Activated naive CD4-positive, alpha-beta T cell treated with anti-CD3 and anti-CD28 coated beads, Interleukin-2, amount 50 U/mL, for 24 hours (primary cell): ENCODE measurements around the gene SMTN.
A peak's percentile ranks its signal among the peaks of the same experiment; 100 is the strongest.
"Not testable (repeated sequence)": the region's sequence is repeated elsewhere in the genome, so short reads cannot be mapped to it uniquely, and the experiment has no call there.

ENCODE experiments used
- H3K27ac Mint-ChIP-seq: one replicate; pipeline ENCODE4 v1.8.0; 2021; ENCODE audit warnings: mild to moderate bottlenecking, mixed read lengths
- H3K27me3 Mint-ChIP-seq: one replicate; pipeline ENCODE4 v1.8.0; 2021; ENCODE audit warnings: mixed read lengths
- H3K36me3 Mint-ChIP-seq: one replicate; pipeline ENCODE4 v1.8.0; 2021; ENCODE audit warnings: mixed read lengths
- H3K4me1 Mint-ChIP-seq: one replicate; pipeline ENCODE4 v1.8.0; 2021; ENCODE audit warnings: mixed read lengths
- H3K4me3 Mint-ChIP-seq: one replicate; pipeline ENCODE4 v1.8.0; 2021; ENCODE audit warnings: mild to moderate bottlenecking, mixed read lengths
- H3K9me3 Mint-ChIP-seq: one replicate; pipeline ENCODE4 v1.8.0; 2021; ENCODE audit warnings: mixed read lengths

SMTN gene

DNA sequence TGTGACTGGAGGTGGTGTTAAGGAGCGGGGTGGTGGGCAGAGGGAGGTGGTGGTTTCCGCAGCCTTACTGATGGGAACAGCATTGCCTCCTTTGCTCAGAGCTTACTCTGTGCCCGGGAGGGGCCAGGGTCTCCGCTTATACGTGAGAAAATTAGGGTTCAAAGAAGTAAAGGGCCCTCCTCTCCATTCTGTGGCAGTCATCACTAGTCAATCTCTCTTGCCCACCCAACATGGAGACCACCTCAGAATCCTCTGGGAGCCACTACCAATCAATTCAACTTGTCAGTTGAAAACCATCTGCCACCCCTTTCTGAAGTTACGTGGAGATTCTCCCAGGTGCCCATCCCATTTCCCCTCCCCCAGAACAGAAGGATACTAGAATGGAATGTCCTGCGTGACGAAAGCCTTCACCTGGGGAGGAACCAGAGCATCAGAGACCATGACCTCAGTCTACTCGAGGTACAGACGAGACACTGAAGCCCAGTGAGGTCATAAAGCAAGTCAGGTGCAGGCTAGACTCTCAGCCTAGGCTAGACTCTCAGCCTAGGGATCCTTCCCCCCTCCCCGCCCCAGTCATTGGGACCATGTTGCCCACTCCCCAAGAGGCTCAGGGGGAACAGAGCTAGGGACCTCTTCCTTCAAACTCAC lies 24.3 kb downstream of the SMTN start:
- H3K9me3 Mint-ChIP-seq = no peaks in the 10 kb centered on the region
- no peak overlapping the region for H3K4me3 Mint-ChIP-seq
- H3K36me3 Mint-ChIP-seq = no peaks in the 10 kb centered on the region
- H3K27ac Mint-ChIP-seq = peak overlapping the region; percentile 31
- H3K4me1 Mint-ChIP-seq = peaks cover 23% of the 10 kb centered on the region
- no peaks in the 10 kb centered on the region for H3K27me3 Mint-ChIP-seq

DNA sequence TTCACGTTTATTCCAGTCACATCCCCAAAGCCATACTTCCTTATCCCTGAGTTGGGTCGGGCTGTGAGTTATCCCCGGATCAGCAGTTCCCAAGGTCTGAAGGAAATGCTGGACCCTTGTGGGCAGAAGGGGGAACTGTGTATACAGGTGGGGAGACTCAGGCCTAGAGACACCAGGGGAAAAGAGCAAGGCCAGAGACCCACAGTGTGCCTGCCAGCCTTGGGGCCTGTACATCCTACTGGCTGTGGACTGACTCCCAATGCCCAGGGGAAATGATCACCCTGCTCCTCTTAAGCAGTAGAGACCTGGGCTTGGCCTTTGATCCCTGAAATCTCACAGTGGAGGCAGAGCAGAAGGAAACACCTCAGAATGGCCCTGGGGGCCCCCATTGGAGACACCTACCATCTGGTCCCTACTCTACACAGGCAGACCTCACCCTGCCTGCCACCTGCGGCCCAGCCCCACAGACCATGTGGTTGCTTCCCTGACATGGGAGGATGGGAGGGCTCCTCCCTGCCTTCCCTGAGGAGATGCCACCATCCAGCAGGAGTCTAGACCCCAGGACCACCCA lies 25.0 kb downstream of the SMTN start:
- Mint-ChIP-seq H3K9me3 (no peaks in the 10 kb centered on the region), H3K4me1 (peaks cover 23% of the 10 kb centered on the region), H3K4me3 (peak overlapping the region; percentile 99)

DNA sequence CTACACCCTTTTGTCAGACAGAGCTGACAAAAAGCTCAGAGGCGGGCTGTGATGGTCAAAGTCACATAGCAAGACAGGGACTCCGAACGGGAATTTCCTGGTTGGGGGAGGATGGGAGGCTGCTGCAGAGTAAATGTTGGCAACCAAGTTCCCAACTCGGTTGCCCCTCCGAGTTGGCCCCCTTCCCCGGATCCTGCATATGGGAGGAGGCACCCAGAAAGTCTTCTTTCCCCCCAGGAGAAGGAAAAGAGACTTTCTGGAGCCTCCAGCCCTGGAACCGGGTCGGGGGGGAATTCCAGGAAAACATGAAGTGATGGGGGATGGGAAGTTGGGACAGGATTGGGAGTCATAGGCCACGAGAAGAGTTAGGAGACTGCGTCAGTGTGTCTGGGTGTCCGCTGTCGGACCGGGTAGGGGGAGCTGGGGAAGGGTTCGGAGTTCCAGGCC lies 25.6 kb downstream of the SMTN start:
- Mint-ChIP-seq H3K4me1 (peaks cover 23% of the 10 kb centered on the region), H3K27me3 (no peaks in the 10 kb centered on the region), H3K9me3 (no peaks in the 10 kb centered on the region), H3K4me3 (peak overlapping the region; percentile 99), H3K27ac (peak overlapping the region; percentile 62), H3K36me3 (no peaks in the 10 kb centered on the region)

More for the DNA sequence above, 25.0 kb downstream of the SMTN start:
- no peaks in the 10 kb centered on the region for H3K36me3 Mint-ChIP-seq
- H3K27ac Mint-ChIP-seq = peak overlapping the region; percentile 17
- no peaks in the 10 kb centered on the region for H3K27me3 Mint-ChIP-seq

DNA sequence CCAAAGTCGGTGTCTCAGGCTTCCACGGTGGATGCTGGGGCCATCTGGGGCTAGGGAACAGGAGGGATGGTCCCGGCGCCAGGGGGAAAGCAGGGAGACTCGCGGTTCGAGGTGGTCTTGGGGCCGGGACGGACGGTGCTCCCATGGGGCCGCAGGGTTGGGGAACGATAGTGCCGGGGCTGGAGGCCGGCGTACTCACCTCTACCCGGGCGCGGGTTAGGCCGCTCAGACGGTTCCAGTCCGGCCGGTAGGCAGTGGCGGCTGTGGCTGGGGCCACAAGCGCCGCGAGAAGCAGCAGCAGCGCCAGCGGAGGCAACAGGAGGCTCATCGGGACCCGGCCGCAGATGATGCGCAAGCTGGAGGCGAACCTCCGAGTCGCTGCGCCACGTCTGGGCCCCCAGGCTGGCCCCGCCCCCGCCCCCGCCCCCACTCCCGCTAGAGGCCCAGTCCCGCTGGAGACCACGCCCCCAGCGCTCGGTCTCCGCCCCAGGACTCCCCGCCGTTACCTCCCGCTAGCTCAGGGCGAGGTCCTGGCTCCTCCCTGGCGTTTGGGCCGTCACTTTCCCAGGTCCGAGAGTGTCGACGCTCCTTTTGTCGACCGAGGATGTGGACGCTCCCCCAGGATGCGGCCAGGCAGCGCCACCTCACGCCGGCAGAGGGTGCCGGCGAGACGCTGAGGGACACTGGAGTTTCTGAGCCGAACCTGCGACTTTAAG lies 26.2 kb downstream of the SMTN start, which contains the start of gene SELENOM:
Gene SELENOM, minus strand, starts transcription at position 391 of the 716 bp plus-strand sequence. Its CDS starts 63 bp downstream, at position 328.
- Mint-ChIP-seq H3K36me3 (no peaks in the 10 kb centered on the region), H3K27me3 (no peaks in the 10 kb centered on the region), H3K4me3 (peak within 1 kb of the TSS; percentile 99), H3K4me1 (peaks cover 23% of the 10 kb centered on the region), H3K27ac (peak within 1 kb of the TSS; percentile 62), H3K9me3 (no peaks in the 10 kb centered on the region)

DNA sequence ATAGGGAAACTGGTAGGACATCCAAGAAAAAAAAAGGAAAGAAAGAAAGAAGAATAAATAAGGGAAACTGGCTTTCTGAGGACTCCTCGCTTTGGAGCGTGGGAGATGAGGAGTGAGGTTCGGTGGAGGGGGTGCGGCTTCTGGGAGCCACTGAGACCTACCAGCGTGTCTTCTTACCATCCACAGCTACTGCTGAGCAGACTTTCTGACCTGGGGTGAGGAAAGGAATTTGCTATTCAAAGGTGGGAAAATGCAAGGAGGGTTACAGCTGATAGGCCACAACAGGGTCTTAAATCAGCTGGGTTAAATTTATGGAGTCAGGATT lies 26.7 kb downstream of the SMTN start:
- Mint-ChIP-seq H3K4me1 (peaks cover 23% of the 10 kb centered on the region), H3K27ac (peak overlapping the region; percentile 7), H3K9me3 (no peaks in the 10 kb centered on the region), H3K36me3 (no peaks in the 10 kb centered on the region), H3K27me3 (no peaks in the 10 kb centered on the region), H3K4me3 (peak overlapping the region; percentile 99)

DNA sequence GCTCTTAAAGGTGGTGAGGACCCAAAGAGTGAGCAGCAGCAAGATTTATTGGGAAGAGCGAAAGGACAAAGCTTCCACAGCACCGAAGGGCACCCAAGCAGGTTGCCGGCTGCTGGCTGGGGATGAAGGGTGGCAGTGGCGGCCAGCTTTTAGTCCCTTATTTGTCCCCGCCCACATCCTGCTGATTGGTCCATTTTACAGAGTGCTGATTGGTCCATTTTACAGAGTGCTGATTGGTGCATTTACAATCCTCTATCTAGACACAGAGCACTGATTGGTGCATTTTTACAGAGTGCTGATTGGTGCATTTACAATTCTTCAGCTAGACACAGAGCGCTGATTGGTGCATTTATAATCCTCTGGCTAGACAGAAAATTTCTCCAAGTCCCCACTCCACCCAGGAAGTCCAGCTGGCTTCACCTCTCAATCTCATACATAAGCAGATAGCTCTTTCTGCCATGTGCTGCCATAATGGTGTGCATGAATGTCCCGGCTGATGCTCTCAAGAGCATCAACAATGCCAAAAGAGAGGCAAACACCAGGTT lies 31.5 kb downstream of the SMTN start:
- not testable (repeated sequence) for H3K27me3 Mint-ChIP-seq, H3K4me1 Mint-ChIP-seq, H3K27ac Mint-ChIP-seq, H3K4me3 Mint-ChIP-seq, H3K9me3 Mint-ChIP-seq, H3K36me3 Mint-ChIP-seq

DNA sequence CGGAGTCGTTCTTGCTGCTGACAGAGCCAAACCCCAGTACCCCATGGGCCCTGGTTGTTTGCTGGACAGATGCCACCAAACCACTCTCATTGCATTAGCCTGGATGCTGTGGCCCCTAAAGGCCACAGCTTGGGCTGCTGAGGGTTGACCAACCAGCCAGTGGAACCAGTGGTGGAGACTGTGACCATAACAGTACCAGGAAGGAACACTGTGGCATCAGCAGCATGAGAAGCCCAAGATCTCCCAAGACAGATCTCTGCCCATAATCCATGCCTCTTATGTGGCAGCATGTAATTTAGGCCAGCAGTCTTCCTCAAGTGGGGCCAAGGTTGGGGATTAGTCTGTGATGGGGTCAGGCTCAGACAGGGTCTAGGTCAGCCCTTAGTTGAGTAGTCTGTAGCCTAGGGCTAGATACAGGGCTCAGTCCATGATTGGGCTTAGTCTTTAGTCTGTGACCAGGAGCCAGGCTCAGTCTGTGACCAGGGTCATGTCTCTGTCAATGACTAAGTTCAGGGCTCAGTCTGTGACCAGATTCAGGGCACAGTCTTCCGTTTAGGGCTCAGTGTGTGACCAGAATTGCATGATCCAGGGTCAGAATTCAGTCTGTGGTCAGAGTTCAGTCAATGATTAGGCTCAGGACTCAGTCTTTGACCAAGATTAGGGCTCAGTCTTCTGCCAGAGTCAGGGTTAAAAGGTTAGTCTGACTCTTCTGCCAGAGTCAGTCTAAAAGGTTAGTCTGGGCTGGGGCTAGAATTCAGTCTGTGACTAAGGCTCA lies 37.1 kb downstream of the SMTN start:
- peak overlapping the region; percentile 8 for H3K27ac Mint-ChIP-seq
- no peak overlapping the region for H3K4me3 Mint-ChIP-seq
- H3K9me3 Mint-ChIP-seq = no peaks in the 10 kb centered on the region
- H3K4me1 Mint-ChIP-seq = no peaks in the 10 kb centered on the region
- H3K36me3 Mint-ChIP-seq = no peaks in the 10 kb centered on the region
- H3K27me3 Mint-ChIP-seq = no peaks in the 10 kb centered on the region

DNA sequence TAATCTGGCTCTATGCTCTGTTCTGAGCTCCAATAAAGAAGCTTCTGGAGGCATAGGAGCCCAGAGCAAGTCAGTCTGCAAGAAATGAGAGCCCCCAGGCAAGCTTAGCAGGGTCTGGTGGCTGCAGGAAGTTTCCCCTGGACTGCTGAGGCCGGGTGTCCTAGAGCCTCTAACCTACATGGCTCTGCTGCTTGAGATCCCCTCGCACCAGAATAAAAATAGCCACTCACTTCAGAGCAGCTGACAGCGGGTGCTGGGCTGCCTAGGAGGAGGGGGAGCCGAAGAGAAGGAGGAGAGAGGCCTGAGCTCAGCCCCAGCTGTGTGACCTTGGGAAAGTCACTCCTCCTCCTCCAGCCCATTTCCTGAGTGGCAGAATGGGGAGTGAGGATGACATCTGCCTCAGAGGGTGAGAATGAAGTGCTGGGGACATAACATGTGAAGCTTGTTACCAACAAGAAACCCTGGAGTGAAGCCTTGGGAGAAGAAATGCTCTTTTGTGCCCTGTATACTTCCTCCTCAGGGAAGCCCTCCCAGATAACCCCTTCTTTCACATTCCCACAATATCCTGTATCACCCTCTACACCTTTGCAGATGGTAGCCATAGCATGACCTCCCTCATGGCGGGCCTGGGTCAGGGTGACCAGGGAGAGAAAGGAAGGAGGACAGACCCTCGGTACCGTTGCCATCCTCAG lies 38.1 kb downstream of the SMTN start:
- no peaks in the 10 kb centered on the region for H3K27me3 Mint-ChIP-seq
- H3K36me3 Mint-ChIP-seq = no peaks in the 10 kb centered on the region
- no peak overlapping the region for H3K27ac Mint-ChIP-seq
- H3K4me3 Mint-ChIP-seq = no peak overlapping the region
- H3K9me3 Mint-ChIP-seq = no peaks in the 10 kb centered on the region
- no peaks in the 10 kb centered on the region for H3K4me1 Mint-ChIP-seq

DNA sequence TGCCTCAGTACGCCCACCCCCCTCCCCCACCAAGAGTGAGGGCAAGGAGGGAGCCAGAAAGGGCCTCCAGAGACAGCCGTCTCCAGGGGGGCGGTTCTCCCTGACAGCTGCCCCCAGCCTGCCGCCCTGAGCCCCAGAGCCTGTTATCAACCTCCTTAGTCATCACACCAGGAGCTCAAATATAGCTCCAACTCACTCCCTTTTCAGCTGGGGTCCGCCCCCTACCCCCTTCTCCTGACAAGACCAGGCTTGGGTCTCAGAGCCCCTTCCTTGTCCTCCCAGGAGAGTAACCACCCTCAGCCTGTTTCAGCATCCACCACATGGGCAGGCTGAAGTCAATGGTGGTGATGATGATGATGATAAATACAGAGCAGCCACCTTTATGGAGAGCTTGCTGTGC lies 39.1 kb downstream of the SMTN start:
- Mint-ChIP-seq H3K4me1 (no peaks in the 10 kb centered on the region), H3K4me3 (no peak overlapping the region), H3K9me3 (no peaks in the 10 kb centered on the region), H3K27ac (no peak overlapping the region), H3K27me3 (no peaks in the 10 kb centered on the region), H3K36me3 (no peaks in the 10 kb centered on the region)

DNA sequence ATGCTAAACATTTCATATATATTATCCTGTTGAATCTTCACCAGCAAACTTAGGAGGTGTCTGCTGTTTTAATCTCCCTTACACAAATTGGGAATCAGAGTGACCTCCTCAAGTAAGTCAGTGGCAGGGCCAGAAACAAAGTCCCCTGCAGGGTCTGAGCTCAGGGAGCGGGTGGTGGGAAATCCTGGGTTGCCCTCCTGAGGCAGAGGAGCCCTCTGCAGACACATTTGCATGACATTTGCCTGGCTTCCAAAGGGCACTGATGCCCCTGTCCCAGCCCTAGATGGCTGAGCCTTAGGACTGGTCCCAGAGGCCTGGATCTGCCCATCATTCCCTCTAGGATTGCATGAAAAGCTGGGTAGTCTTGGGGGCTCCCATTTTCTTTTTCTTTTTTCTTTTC lies 39.5 kb downstream of the SMTN start:
- Mint-ChIP-seq H3K36me3 (no peaks in the 10 kb centered on the region), H3K4me3 (no peak overlapping the region), H3K9me3 (no peaks in the 10 kb centered on the region), H3K27ac (no peak overlapping the region), H3K27me3 (no peaks in the 10 kb centered on the region), H3K4me1 (no peaks in the 10 kb centered on the region)

DNA sequence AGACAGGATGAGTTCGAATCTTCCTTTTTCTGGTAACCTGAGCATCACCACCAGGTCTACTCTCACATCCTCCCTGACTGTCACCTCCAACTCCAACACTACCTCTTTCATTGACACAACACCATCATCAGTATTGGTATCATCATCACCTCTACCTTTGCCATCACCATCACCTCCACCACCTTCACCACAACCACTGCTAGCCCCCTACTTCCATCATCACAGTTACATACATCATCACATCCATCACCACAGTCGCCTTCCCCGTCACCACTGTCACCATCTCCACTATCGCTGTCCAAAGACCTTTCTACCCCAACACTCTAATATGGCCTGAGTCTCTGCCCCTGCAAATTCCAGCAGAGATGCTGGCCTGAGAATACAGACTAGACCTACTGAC lies 40.3 kb downstream of the SMTN start:
- Mint-ChIP-seq H3K9me3 (no peaks in the 10 kb centered on the region), H3K4me1 (no peaks in the 10 kb centered on the region), H3K36me3 (no peaks in the 10 kb centered on the region), H3K27ac (no peak overlapping the region), H3K4me3 (no peak overlapping the region), H3K27me3 (no peaks in the 10 kb centered on the region)

DNA sequence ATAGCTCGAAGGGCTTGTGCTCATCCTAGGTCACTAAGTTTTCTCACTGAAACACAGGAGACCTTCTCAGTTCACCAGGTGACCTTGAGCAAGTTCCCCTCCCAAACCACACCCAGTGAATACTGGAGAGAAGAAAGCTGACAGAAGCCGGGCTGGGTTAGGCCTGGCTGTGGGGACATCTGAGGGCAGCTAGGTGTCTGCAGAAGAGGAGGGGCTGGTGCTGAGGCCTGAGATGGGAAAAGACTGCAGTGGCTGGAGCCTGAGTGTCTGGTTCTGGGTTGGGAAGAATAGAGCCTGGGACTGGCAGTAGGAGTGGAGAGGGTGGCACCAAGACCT lies 41.0 kb downstream of the SMTN start:
- Mint-ChIP-seq H3K27ac (no peak overlapping the region), H3K36me3 (no peaks in the 10 kb centered on the region), H3K9me3 (no peaks in the 10 kb centered on the region), H3K4me1 (no peaks in the 10 kb centered on the region), H3K4me3 (no peak overlapping the region), H3K27me3 (no peaks in the 10 kb centered on the region)

DNA sequence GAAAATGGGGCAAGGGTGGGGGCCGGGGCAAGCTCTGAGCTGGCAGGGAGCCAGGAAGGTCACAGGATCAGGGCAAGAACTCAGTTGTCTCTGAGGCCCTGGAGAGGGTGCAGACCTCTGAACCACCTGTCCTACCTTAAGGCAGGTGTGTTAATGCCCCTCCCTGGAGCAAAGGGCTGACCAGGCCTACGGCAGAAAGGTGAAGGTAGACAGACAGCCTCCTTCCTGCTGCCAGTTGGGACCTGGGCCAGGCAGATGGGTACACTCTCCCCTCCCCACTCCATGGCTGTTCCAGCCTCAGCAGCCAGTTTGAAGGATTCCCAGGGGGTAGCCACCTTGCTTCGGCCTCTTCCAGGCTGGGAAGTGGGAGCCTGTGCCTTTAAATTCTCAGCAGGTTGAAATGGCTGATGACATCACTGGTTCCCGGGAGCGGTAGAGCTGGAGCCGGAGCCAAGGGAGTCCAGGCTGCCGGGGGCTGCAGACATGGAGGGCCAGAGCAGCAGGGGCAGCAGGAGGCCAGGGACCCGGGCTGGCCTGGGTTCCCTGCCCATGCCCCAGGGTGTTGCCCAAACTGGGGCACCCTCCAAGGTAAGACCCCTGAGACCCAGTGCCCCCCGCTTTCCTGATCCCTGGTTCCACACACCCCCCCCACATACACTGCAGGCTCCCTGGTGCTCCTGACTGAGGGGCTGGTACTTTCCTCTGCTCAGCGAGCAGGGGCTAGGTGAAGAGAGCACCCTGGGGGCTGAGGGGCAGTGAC lies 41.6 kb downstream of the SMTN start, which contains the start of gene INPP5J:
Gene INPP5J, plus strand, starts transcription at position 435 of the 760 bp plus-strand sequence. Its CDS starts 49 bp downstream, at position 484.
- H3K9me3 Mint-ChIP-seq = no peaks in the 10 kb centered on the region
- H3K27me3 Mint-ChIP-seq = no peaks in the 10 kb centered on the region
- no peak within 1 kb of the TSS for H3K27ac Mint-ChIP-seq
- H3K4me1 Mint-ChIP-seq = no peaks in the 10 kb centered on the region
- no peaks in the 10 kb centered on the region for H3K36me3 Mint-ChIP-seq
- H3K4me3 Mint-ChIP-seq = no peak within 1 kb of the TSS

DNA sequence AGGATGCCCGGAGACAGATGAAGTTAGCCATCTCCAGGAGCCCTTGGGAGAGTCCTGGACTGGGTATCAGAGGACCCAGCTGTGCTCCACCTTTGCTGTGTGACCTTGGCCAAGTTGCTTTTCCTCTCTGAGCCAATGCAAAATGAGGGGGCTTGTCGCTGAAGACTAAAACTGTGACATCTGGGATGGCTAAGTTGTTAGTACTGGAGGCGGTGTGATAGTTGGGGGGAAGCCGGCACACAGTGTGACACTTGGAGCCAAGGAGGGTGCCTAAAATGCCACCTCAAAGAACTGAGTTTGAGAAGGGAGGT lies 42.1 kb downstream of the SMTN start:
- Mint-ChIP-seq H3K27me3 (no peaks in the 10 kb centered on the region), H3K4me3 (no peak overlapping the region), H3K27ac (no peak overlapping the region), H3K4me1 (no peaks in the 10 kb centered on the region), H3K36me3 (no peaks in the 10 kb centered on the region), H3K9me3 (no peaks in the 10 kb centered on the region)

DNA sequence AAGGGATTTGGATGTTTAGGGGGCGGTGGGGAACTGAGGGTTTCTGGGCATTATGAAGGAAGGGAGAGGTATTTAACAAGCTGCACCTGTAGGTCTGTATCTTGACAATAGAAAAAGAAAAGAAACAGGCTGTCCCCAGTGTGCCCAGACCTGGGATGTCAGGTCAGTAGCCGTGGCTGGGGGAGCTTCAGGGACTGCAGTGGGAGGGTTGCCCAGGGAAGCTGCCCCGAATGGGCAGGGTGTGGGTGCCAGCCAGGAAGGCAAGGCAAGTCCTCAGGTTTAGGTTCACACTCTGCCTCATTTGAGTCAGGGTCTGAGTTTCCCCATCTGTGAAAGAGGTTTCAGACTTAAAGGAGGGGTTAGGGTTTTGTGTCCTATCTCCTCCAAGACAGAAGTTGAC lies 43.2 kb downstream of the SMTN start:
- Mint-ChIP-seq H3K27me3 (no peaks in the 10 kb centered on the region), H3K9me3 (no peaks in the 10 kb centered on the region), H3K4me1 (no peaks in the 10 kb centered on the region), H3K36me3 (no peaks in the 10 kb centered on the region), H3K27ac (no peak overlapping the region), H3K4me3 (no peak overlapping the region)
